HEK293T (cell line): ENCODE data around the gene PCAT6.
"Not testable (repeated sequence)": the region's sequence is repeated elsewhere in the genome, so short reads cannot be mapped to it uniquely, and the experiment has no call there.

Source experiments
- CTCF ChIA-PET: fragments of 350-600 bp; formaldehyde crosslinking; extraction: SDS; loops from one replicate; lab custom pipeline; 2021; ENCODE audit warnings: antibody characterized with exemption, inconsistent platforms; lab: Yijun Ruan, JAX
- POLR2A ChIA-PET: fragments of 350-600 bp; formaldehyde crosslinking; extraction: SDS; loops from one replicate; lab custom pipeline; 2020; ENCODE audit warnings: antibody characterized with exemption, inconsistent platforms; lab: Yijun Ruan, JAX
- DNase-seq: peaks from one replicate; pipeline ENCODE4 v3.0.0; 2012; ENCODE audit warnings: mixed read lengths; ENCODE audit errors: extremely low spot score
- ARNT ChIP-seq: fragments of 450-650 bp; IDR thresholded peaks from 2 replicates; pipeline ENCODE4 v1.6.1; 2017; ENCODE audit warnings: mild to moderate bottlenecking
- BHLHE40 ChIP-seq: fragments of 450-650 bp; IDR thresholded peaks from 2 replicates; pipeline ENCODE4 v1.6.1; 2016; ENCODE audit warnings: mild to moderate bottlenecking, moderate library complexity, borderline replicate concordance
- CTBP1 ChIP-seq: fragments of 450-650 bp; IDR thresholded peaks from 2 replicates; pipeline ENCODE4 v1.6.1; 2016; ENCODE audit warnings: borderline replicate concordance
- ELF4 ChIP-seq: fragments of 450-650 bp; IDR thresholded peaks from 2 replicates; pipeline ENCODE4 v1.6.1; 2017; ENCODE audit warnings: antibody characterized with exemption
- FOXA1 ChIP-seq: fragments of 450-650 bp; IDR thresholded peaks from 2 replicates; pipeline ENCODE4 v1.6.1; 2016; ENCODE audit warnings: mild to moderate bottlenecking
- FOXK2 ChIP-seq: fragments of 450-650 bp; IDR thresholded peaks from 2 replicates; pipeline ENCODE4 v1.6.1; 2016; ENCODE audit warnings: mild to moderate bottlenecking
- FOXM1 ChIP-seq: fragments of 450-650 bp; IDR thresholded peaks from 2 replicates; pipeline ENCODE4 v1.6.1; 2017; ENCODE audit warnings: mild to moderate bottlenecking, borderline replicate concordance
- HDGF ChIP-seq: fragments of 450-650 bp; IDR thresholded peaks from 2 replicates; pipeline ENCODE4 v1.6.1; 2017; ENCODE audit warnings: antibody characterized with exemption, borderline replicate concordance
- L3MBTL2 ChIP-seq: fragments of 450-650 bp; conservative IDR thresholded peaks from 2 replicates; pipeline ENCODE4 v1.6.1; 2016; ENCODE audit warnings: mild to moderate bottlenecking
- LEF1 ChIP-seq: fragments of 450-650 bp; IDR thresholded peaks from 2 replicates; pipeline ENCODE4 v1.6.1; 2017; ENCODE audit warnings: mild to moderate bottlenecking, borderline replicate concordance
- NFRKB ChIP-seq: fragments of 450-650 bp; IDR thresholded peaks from 2 replicates; pipeline ENCODE4 v1.6.1; 2016; ENCODE audit warnings: mild to moderate bottlenecking, moderate library complexity
- PKNOX1 ChIP-seq: fragments of 450-650 bp; IDR thresholded peaks from 2 replicates; pipeline ENCODE4 v1.6.1; 2016
- SP1 ChIP-seq: fragments of 450-650 bp; IDR thresholded peaks from 2 replicates; pipeline ENCODE4 v1.6.1; 2017
- SUZ12 ChIP-seq: fragments of 450-650 bp; IDR thresholded peaks from 2 replicates; pipeline ENCODE4 v1.6.1; 2016; ENCODE audit warnings: mild to moderate bottlenecking
- TARDBP ChIP-seq: fragments of 450-650 bp; IDR thresholded peaks from 2 replicates; pipeline ENCODE4 v1.6.1; 2016
- ZNF384 ChIP-seq: fragments of 450-650 bp; IDR thresholded peaks from 2 replicates; pipeline ENCODE4 v1.6.1; 2016

PCAT6 gene

GRCh38 chr1:202788800-202789199, 22.0 kb upstream of the PCAT6 start:
- DNase-seq, result no peak
- ChIA-PET CTCF (no interaction called here), POLR2A (no interaction called here)
- TF ChIP-seq LEF1 (no peak), ELF4 (no peak), SUZ12 (no peak), FOXK2 (no peak), ZNF384 (no peak), FOXA1 (no peak), FOXM1 (no peak), HDGF (no peak)

- TF ChIP-seq TARDBP (no peak), FOXK2 (no peak), ELF4 (no peak), SP1 (no peak), ARNT (no peak), LEF1 (no peak), FOXA1 (no peak), FOXM1 (no peak)
- CTCF ChIA-PET, result interaction anchor here (0.6 to 0.7 kb wide), 2 partner anchors 63 to 130 kb away, joined by 3 to 4 read pairs; no protein-coding TSS in a partner anchor
- DNase-seq, result no peak
- POLR2A ChIA-PET, result no interaction called here
These were observed 19.5 kb upstream of the PCAT6 start for GRCh38 chr1:202791077-202791747.

- CTCF ChIA-PET, result no interaction called here
- DNase-seq, result no peak
- POLR2A ChIA-PET, result no interaction called here
- TF ChIP-seq BHLHE40, result no peak
- TF ChIP-seq L3MBTL2, result no peak
These were observed 16.6 kb upstream of the PCAT6 start for GRCh38 chr1:202794051-202794740.

- DNase-seq, CTCF ChIA-PET, POLR2A ChIA-PET: not testable (repeated sequence)
These were observed 15.8 kb upstream of the PCAT6 start for GRCh38 chr1:202794931-202795330.

- DNase-seq, result no peak
- TF ChIP-seq LEF1, result no peak
- TF ChIP-seq L3MBTL2, result no peak
- no peak for TF ChIP-seq FOXM1
- no peak for TF ChIP-seq ARNT
- ChIA-PET CTCF (no interaction called here), POLR2A (interaction anchor here (0.9 to 1.3 kb wide), 3 partner anchors 11 to 210 kb away, joined by 3 to 4 read pairs (median 3); partner anchors contain the start of genes KDM5B, PCAT6 and TMEM183A)
These were observed 14.1 kb upstream of the PCAT6 start for GRCh38 chr1:202796670-202797069.

GRCh38 chr1:202798260-202798659, 12.5 kb upstream of the PCAT6 start:
- no peak for DNase-seq
- CTCF ChIA-PET, result no interaction called here
- POLR2A ChIA-PET, result no interaction called here
- TF ChIP-seq ARNT (no peak), HDGF (no peak), FOXK2 (no peak), L3MBTL2 (no peak), SP1 (no peak), SUZ12 (no peak), LEF1 (no peak), PKNOX1 (no peak), ELF4 (no peak), BHLHE40 (no peak), ZNF384 (no peak), FOXM1 (no peak), CTBP1 (no peak), TARDBP (no peak)

- ChIA-PET POLR2A (no interaction called here), CTCF (no interaction called here)
- TF ChIP-seq ZNF384 (no peak), SUZ12 (no peak), BHLHE40 (no peak), TARDBP (no peak), CTBP1 (no peak), FOXA1 (no peak), NFRKB (no peak), HDGF (no peak), FOXM1 (no peak)
- no peak for DNase-seq
These were observed 11.9 kb upstream of the PCAT6 start for GRCh38 chr1:202798792-202799331.

- no peak for DNase-seq
- ChIA-PET CTCF (no interaction called here), POLR2A (no interaction called here)
- no peak for TF ChIP-seq TARDBP
- no peak for TF ChIP-seq ZNF384
- TF ChIP-seq L3MBTL2, result no peak
- TF ChIP-seq NFRKB, result no peak
- no peak for TF ChIP-seq SP1
- TF ChIP-seq CTBP1, result no peak
- no peak for TF ChIP-seq ELF4
- no peak for TF ChIP-seq FOXA1
- no peak for TF ChIP-seq SUZ12
- TF ChIP-seq LEF1, result no peak
- no peak for TF ChIP-seq FOXK2
- TF ChIP-seq HDGF, result no peak
- no peak for TF ChIP-seq PKNOX1
- no peak for TF ChIP-seq FOXM1
- no peak for TF ChIP-seq BHLHE40
- no peak for TF ChIP-seq ARNT
These were observed 10.0 kb upstream of the PCAT6 start for GRCh38 chr1:202800742-202801141.
